WTC11 (cell line): Measurements from ENCODE around the gene SEPTIN10. TPM values are rescaled to one million over a fixed set of nuclear protein-coding genes. Genes with fewer than 3 reads are reported as not detected.

Experiments used
- ATAC-seq: fragments of 200-7000 bp; cut with Tn5 transposase; 2 replicates; pipeline ENCODE4 v1.10.0; 2021; ENCODE audit warnings: mild to moderate bottlenecking, moderate library complexity
- CTCF ChIA-PET: fragments of 300-600 bp; sonication (Branson Sonifier 250); formaldehyde crosslinking; loops from one replicate; lab custom pipeline; 2021; ENCODE audit warnings: antibody characterized with exemption; lab: Charles Lee
- POLR2A ChIA-PET: fragments of 350-600 bp; sonication (Branson Sonifier 250); formaldehyde crosslinking; loops from one replicate; lab custom pipeline; 2021; ENCODE audit warnings: antibody characterized with exemption; lab: Charles Lee
- DNase-seq: peaks from one replicate; pipeline ENCODE4 v3.0.0; 2021; ENCODE audit warnings: low spot score
- H3K27ac Mint-ChIP-seq: 2 replicates; pipeline ENCODE4 v1.8.0; 2021; ENCODE audit warnings: mixed read lengths
- H3K27me3 Mint-ChIP-seq: 2 replicates; pipeline ENCODE4 v1.8.0; 2021; ENCODE audit warnings: low read depth, mild to moderate bottlenecking, moderate library complexity, mixed read lengths
- H3K36me3 Mint-ChIP-seq: 2 replicates; pipeline ENCODE4 v1.8.0; 2021; ENCODE audit warnings: mixed read lengths
- H3K4me1 Mint-ChIP-seq: 2 replicates; pipeline ENCODE4 v1.8.0; 2022; ENCODE audit warnings: mixed read lengths
- H3K4me3 Mint-ChIP-seq: 2 replicates; pipeline ENCODE4 v1.8.0; 2021; ENCODE audit warnings: mild to moderate bottlenecking, moderate library complexity, mixed read lengths
- H3K9me3 Mint-ChIP-seq: 2 replicates; pipeline ENCODE4 v1.8.0; 2021; ENCODE audit warnings: mixed read lengths
- ATF1 ChIP-seq: sonication (generic); formaldehyde crosslinking; IDR thresholded peaks from 2 replicates; pipeline ENCODE4 v1.8.1; 2023; ENCODE audit warnings: mild to moderate bottlenecking, moderate library complexity, missing genetic modification reagents
- ELF4 ChIP-seq: sonication (generic); formaldehyde crosslinking; IDR thresholded peaks from 2 replicates; pipeline ENCODE4 v1.8.1; 2022; ENCODE audit warnings: low read depth, mild to moderate bottlenecking, moderate library complexity, missing genetic modification reagents
- FOXJ3 ChIP-seq: sonication (generic); formaldehyde crosslinking; IDR thresholded peaks from 2 replicates; pipeline ENCODE4 v1.9.0; 2021; ENCODE audit warnings: missing genetic modification reagents, mild to moderate bottlenecking, borderline replicate concordance
- HMGA2 ChIP-seq: fragments of 250-450 bp; sonication (Bioruptor Pico); IDR thresholded peaks from 2 replicates; pipeline ENCODE4 v1.4.0; 2021; ENCODE audit warnings: mild to moderate bottlenecking, moderate library complexity
- IRF2 ChIP-seq: sonication (generic); formaldehyde crosslinking; IDR thresholded peaks from 2 replicates; pipeline ENCODE4 v1.8.0; 2022; ENCODE audit warnings: low read depth, missing genetic modification reagents, borderline replicate concordance
- KAT7 ChIP-seq: sonication (generic); formaldehyde crosslinking; IDR thresholded peaks from 2 replicates; pipeline ENCODE4 v1.8.1; 2023; ENCODE audit warnings: missing genetic modification reagents, mild to moderate bottlenecking, borderline replicate concordance
- MXD4 ChIP-seq: fragments of 250-450 bp; sonication (Bioruptor Pico); IDR thresholded peaks from 2 replicates; pipeline ENCODE4 v1.8.0; 2021; ENCODE audit warnings: mild to moderate bottlenecking, moderate library complexity, borderline replicate concordance
- NFYB ChIP-seq: sonication (generic); formaldehyde crosslinking; conservative IDR thresholded peaks from 2 replicates; pipeline ENCODE4 v1.8.0; 2022; ENCODE audit warnings: low read depth, missing genetic modification reagents
- NR1H2 ChIP-seq: sonication (generic); formaldehyde crosslinking; IDR thresholded peaks from 2 replicates; pipeline ENCODE4 v1.9.0; 2021; ENCODE audit warnings: mild to moderate bottlenecking, moderate library complexity, missing genetic modification reagents
- PREB ChIP-seq: sonication (generic); formaldehyde crosslinking; IDR thresholded peaks from 2 replicates; pipeline ENCODE4 v1.8.1; 2022; ENCODE audit warnings: mild to moderate bottlenecking, missing genetic modification reagents, moderate library complexity, borderline replicate concordance
- SMAD3 ChIP-seq: sonication (generic); formaldehyde crosslinking; IDR thresholded peaks from 2 replicates; pipeline ENCODE4 v1.8.0; 2022; ENCODE audit warnings: missing genetic modification reagents, mild to moderate bottlenecking, borderline replicate concordance
- TEAD1 ChIP-seq: sonication (generic); formaldehyde crosslinking; IDR thresholded peaks from 2 replicates; pipeline ENCODE4 v1.8.0; 2022; ENCODE audit warnings: mild to moderate bottlenecking, missing genetic modification reagents
- ZNF121 ChIP-seq: sonication (generic); formaldehyde crosslinking; IDR thresholded peaks from 2 replicates; pipeline ENCODE4 v1.8.0; 2023; ENCODE audit warnings: missing genetic modification reagents
- ZNF232 ChIP-seq: sonication (generic); formaldehyde crosslinking; IDR thresholded peaks from 2 replicates; pipeline ENCODE4 v1.8.0; 2022; ENCODE audit warnings: mild to moderate bottlenecking, missing genetic modification reagents
- ZNF396 ChIP-seq: fragments of 250-450 bp; sonication (Bioruptor Pico); IDR thresholded peaks from 2 replicates; pipeline ENCODE4 v1.8.0; 2021; ENCODE audit warnings: mild to moderate bottlenecking, moderate library complexity, borderline replicate concordance
- total RNA-seq: library from RNA; stranded (reverse); gene quantifications from 3 replicates; pipeline ENCODE4 v1.2.3, GENCODE V29; 2021
- TF ChIP-seq, protein P1 (sequence below): sonication (generic); formaldehyde crosslinking; IDR thresholded peaks from 2 replicates; pipeline ENCODE4 v1.8.1; 2023; ENCODE audit warnings: mild to moderate bottlenecking, missing genetic modification reagents, moderate library complexity
- TF ChIP-seq, protein P2 (sequence below): sonication (generic); formaldehyde crosslinking; IDR thresholded peaks from 2 replicates; pipeline ENCODE4 v1.8.1; 2023; ENCODE audit warnings: mild to moderate bottlenecking, moderate library complexity, missing genetic modification reagents
- TF ChIP-seq, protein P3 (sequence below): sonication (generic); formaldehyde crosslinking; IDR thresholded peaks from 2 replicates; pipeline ENCODE4 v1.8.1; 2023; ENCODE audit warnings: mild to moderate bottlenecking, missing genetic modification reagents, moderate library complexity
- TF ChIP-seq, protein P4 (sequence below): sonication (generic); formaldehyde crosslinking; IDR thresholded peaks from 2 replicates; pipeline ENCODE4 v1.8.1; 2023; ENCODE audit warnings: mild to moderate bottlenecking, missing genetic modification reagents, borderline replicate concordance

The SEPTIN10 gene
- total RNA-seq, 1 experiment from 2014 or later, result 86.8 TPM

- POLR2A ChIA-PET, result no interaction called here
- TF ChIP-seq ZNF121 (CRISPR knock-in tag) (no peak), ZNF396 (CRISPR knock-in tag) (no peak), NR1H2 (no peak), HMGA2 (CRISPR knock-in tag) (no peak), NFYB (CRISPR knock-in tag) (no peak), ZNF232 (CRISPR knock-in tag) (no peak), TEAD1 (no peak), IRF2 (no peak), ELF4 (CRISPR knock-in tag) (no peak)
- TF ChIP-seq, protein P1, sequence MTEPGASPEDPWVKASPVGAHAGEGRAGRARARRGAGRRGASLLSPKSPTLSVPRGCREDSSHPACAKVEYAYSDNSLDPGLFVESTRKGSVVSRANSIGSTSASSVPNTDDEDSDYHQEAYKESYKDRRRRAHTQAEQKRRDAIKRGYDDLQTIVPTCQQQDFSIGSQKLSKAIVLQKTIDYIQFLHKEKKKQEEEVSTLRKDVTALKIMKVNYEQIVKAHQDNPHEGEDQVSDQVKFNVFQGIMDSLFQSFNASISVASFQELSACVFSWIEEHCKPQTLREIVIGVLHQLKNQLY (CRISPR knock-in tag), result no peak
- TF ChIP-seq, protein P2, sequence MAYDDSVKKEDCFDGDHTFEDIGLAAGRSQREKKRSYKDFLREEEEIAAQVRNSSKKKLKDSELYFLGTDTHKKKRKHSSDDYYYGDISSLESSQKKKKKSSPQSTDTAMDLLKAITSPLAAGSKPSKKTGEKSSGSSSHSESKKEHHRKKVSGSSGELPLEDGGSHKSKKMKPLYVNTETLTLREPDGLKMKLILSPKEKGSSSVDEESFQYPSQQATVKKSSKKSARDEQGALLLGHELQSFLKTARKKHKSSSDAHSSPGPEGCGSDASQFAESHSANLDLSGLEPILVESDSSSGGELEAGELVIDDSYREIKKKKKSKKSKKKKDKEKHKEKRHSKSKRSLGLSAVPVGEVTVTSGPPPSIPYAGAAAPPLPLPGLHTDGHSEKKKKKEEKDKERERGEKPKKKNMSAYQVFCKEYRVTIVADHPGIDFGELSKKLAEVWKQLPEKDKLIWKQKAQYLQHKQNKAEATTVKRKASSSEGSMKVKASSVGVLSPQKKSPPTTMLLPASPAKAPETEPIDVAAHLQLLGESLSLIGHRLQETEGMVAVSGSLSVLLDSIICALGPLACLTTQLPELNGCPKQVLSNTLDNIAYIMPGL (CRISPR knock-in tag), result no peak
- TF ChIP-seq, protein P3, sequence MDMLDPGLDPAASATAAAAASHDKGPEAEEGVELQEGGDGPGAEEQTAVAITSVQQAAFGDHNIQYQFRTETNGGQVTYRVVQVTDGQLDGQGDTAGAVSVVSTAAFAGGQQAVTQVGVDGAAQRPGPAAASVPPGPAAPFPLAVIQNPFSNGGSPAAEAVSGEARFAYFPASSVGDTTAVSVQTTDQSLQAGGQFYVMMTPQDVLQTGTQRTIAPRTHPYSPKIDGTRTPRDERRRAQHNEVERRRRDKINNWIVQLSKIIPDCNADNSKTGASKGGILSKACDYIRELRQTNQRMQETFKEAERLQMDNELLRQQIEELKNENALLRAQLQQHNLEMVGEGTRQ (CRISPR knock-in tag), result no peak
- TF ChIP-seq, protein P4, sequence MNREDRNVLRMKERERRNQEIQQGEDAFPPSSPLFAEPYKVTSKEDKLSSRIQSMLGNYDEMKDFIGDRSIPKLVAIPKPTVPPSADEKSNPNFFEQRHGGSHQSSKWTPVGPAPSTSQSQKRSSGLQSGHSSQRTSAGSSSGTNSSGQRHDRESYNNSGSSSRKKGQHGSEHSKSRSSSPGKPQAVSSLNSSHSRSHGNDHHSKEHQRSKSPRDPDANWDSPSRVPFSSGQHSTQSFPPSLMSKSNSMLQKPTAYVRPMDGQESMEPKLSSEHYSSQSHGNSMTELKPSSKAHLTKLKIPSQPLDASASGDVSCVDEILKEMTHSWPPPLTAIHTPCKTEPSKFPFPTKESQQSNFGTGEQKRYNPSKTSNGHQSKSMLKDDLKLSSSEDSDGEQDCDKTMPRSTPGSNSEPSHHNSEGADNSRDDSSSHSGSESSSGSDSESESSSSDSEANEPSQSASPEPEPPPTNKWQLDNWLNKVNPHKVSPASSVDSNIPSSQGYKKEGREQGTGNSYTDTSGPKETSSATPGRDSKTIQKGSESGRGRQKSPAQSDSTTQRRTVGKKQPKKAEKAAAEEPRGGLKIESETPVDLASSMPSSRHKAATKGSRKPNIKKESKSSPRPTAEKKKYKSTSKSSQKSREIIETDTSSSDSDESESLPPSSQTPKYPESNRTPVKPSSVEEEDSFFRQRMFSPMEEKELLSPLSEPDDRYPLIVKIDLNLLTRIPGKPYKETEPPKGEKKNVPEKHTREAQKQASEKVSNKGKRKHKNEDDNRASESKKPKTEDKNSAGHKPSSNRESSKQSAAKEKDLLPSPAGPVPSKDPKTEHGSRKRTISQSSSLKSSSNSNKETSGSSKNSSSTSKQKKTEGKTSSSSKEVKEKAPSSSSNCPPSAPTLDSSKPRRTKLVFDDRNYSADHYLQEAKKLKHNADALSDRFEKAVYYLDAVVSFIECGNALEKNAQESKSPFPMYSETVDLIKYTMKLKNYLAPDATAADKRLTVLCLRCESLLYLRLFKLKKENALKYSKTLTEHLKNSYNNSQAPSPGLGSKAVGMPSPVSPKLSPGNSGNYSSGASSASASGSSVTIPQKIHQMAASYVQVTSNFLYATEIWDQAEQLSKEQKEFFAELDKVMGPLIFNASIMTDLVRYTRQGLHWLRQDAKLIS (CRISPR knock-in tag), result no peak
- TF ChIP-seq, all 79 proteins: peak for 0
- CTCF ChIA-PET, result interaction anchor here (1.1 to 3.3 kb wide), 2 partner anchors 16 to 26 kb away, joined by 4 to 15 read pairs; no protein-coding TSS in a partner anchor
- Mint-ChIP-seq H3K36me3 (0 out of 2 replicates have a peak, but pooled peaks cover 3% of the 10 kb centered on the region), H3K9me3 (peaks cover 8% of the 10 kb centered on the region), H3K27ac (no peak overlapping the region), H3K4me1 (no peaks in the 10 kb centered on the region), H3K27me3 (no peaks in the 10 kb centered on the region), H3K4me3 (no peak overlapping the region)
- DNase-seq (no peak), ATAC-seq (no peak)
These were observed 119.4 kb downstream of the SEPTIN10 start for GRCh38 chr2:109494351-109494750.

GRCh38 chr2:109493176-109493935 lies 120.4 kb downstream of the SEPTIN10 start:
- ChIA-PET CTCF (interaction anchor here (1.1 to 3.3 kb wide), 3 partner anchors 17 to 25 kb away, joined by 4 to 15 read pairs (median 4); no protein-coding TSS in a partner anchor), POLR2A (no interaction called here)
- DNase-seq (no peak), ATAC-seq (no peak)
- no peaks in the 10 kb centered on the region for H3K27me3 Mint-ChIP-seq
- no peak overlapping the region for H3K27ac Mint-ChIP-seq
- no peaks in the 10 kb centered on the region for H3K4me1 Mint-ChIP-seq
- H3K9me3 Mint-ChIP-seq, result peaks cover 8% of the 10 kb centered on the region
- H3K4me3 Mint-ChIP-seq, result no peak overlapping the region
- H3K36me3 Mint-ChIP-seq, result 0 out of 2 replicates have a peak, but pooled peaks cover 3% of the 10 kb centered on the region
- TF ChIP-seq, protein P2 (CRISPR knock-in tag), result no peak
- TF ChIP-seq, protein P4 (CRISPR knock-in tag), result no peak
- TF ChIP-seq PREB (CRISPR knock-in tag), result no peak
- TF ChIP-seq FOXJ3, result no peak
- TF ChIP-seq SMAD3 (CRISPR knock-in tag), result no peak
- no peak for TF ChIP-seq MXD4
- TF ChIP-seq KAT7 (CRISPR knock-in tag), result no peak
- no peak for TF ChIP-seq ATF1 (CRISPR knock-in tag)
